Effector CD4-positive, alpha-beta T cell (primary cell): ENCODE measurements around the gene TSHZ3.

ENCODE experiments used
- DNase-seq: peaks from one replicate; pipeline ENCODE4 v3.0.0-alpha.2; 2020

Gene TSHZ3

GRCh38 chr19:31353833-31354232 lies 4.6 kb upstream of the TSHZ3 start:
- DNase-seq, result no peak

- no peak for DNase-seq
These were observed 3.8 kb upstream of the TSHZ3 start for GRCh38 chr19:31352782-31353651.

- no peak for DNase-seq
These were observed 3.1 kb upstream of the TSHZ3 start for GRCh38 chr19:31352296-31352781.

- DNase-seq, result no peak
These were observed 2.6 kb upstream of the TSHZ3 start for GRCh38 chr19:31351855-31352195.

- no peak for DNase-seq
These were observed 2.0 kb upstream of the TSHZ3 start for GRCh38 chr19:31351056-31351854.

GRCh38 chr19:31350693-31351055 lies 1.4 kb upstream of the TSHZ3 start:
- DNase-seq, result no peak

GRCh38 chr19:31350033-31350692 lies 927 bp upstream of the TSHZ3 start:
- no peak for DNase-seq

- DNase-seq, result no peak
These were observed 616 bp downstream of the TSHZ3 start for GRCh38 chr19:31348481-31349159.

GRCh38 chr19:31347828-31348392 lies 1.3 kb downstream of the TSHZ3 start:
- no peak for DNase-seq

GRCh38 chr19:31347354-31347753 lies 1.9 kb downstream of the TSHZ3 start:
- DNase-seq, result no peak

- DNase-seq, result no peak
These were observed 2.8 kb downstream of the TSHZ3 start for GRCh38 chr19:31346184-31347059.

GRCh38 chr19:31344403-31344802 lies 4.8 kb downstream of the TSHZ3 start:
- DNase-seq, result no peak

- no peak for DNase-seq
These were observed 6.3 kb downstream of the TSHZ3 start for GRCh38 chr19:31342926-31343325.

- peak; percentile 14 for DNase-seq
These were observed 8.9 kb downstream of the TSHZ3 start for GRCh38 chr19:31340042-31341025.

- no peak for DNase-seq
These were observed 9.8 kb downstream of the TSHZ3 start for GRCh38 chr19:31339411-31339810.

- no peak for DNase-seq
These were observed 11.0 kb downstream of the TSHZ3 start for GRCh38 chr19:31338069-31338776.

- no peak for DNase-seq
These were observed 12.0 kb downstream of the TSHZ3 start for GRCh38 chr19:31337008-31337914.

- no peak for DNase-seq
These were observed 13.5 kb downstream of the TSHZ3 start for GRCh38 chr19:31335716-31336115.
